HG03439 (cell line): ENCODE results near the gene COX7C.
"Not testable (repeated sequence)": the region's sequence is repeated elsewhere in the genome, so short reads cannot be mapped to it uniquely, and the experiment has no call there.

Experiments used
- ATAC-seq: cut with Tn5 transposase; IDR thresholded peaks from one replicate; pipeline ENCODE4 v1.9.1; 2021; ENCODE audit warnings: mild to moderate bottlenecking, moderate library complexity; ENCODE audit not compliant: unreplicated experiment

The COX7C gene

DNA sequence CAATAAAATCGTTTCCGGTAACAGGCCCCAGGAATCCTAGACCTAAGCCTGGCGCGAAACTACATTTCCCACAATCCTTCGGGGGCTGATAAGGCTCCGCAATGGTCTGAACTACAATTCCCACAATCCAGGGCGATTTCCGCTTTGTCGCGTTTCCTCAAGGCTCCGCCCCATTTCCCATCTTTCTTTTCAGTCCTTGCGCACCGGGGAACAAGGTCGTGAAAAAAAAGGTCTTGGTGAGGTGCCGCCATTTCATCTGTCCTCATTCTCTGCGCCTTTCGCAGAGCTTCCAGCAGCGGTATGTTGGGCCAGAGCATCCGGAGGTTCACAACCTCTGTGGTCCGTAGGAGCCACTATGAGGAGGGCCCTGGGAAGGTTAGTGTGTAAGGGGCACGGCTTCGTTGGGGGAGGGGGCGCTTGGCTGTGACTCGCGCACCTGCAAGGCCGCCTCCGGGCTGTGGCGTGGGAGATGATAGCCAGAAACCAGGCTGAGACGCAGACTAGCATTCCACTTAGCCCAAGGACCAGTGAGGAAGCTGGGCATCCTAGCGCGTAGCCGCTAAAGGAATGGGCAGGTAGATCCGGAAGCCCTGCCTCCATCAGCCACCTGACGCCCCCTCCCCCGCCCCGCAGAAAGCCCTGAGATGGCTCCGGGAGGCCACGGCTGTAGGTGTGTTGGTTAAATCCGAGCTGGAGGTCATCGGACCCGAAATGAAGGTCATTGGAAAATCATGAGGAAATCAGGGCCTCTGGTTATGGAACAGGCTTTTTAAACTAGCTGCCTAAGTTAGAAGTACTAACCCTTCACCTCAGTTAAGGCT lies at the start of gene COX7C:
Gene COX7C, plus strand, starts transcription at position 186 of the 821 bp plus-strand sequence. Its CDS starts 115 bp downstream, at position 301.
- ATAC-seq: peak; percentile 100

DNA sequence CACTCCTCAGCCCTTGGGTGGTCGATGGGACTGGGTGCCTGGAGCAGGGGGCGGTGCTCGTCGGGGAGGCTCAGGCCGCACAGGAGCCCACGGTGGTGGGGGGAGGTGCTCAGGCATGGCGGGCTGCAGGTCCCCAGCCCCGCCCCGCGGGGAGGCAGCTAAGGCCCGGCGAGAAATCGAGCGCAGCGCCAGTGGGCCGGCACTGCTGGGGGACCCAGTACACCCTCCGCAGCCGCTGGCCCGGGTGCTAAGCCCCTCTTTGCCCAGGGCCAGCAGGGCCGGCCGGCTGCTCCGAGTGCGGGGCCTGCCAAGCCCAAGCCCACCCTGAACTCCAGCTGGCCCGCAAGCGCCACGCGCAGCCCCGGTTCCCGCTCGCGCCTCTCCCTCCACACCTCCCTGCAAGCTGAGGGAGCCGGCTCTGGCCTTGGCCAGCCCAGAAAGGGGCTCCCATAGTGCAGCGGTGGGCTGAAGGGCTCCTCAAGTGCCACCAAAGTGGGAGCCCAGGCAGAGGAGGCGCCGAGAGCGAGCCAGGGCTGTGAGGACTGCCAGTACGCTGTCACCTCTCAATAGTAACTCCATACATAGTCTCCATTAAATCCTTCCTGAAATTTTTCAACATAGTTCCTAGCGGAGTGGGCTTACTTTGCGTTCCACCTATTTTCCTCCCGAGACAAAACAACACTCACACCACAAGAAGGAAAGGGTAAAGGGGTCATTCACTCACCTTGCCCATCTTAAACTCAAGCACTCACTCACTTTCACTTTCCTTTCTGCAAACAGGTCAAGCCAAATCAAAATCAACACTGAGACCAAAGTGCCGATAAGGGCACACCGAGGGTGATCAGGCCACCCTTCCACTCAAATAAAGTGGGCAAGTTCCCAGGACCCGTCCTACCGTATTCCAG lies 48.0 kb upstream of the COX7C start:
- not testable (repeated sequence) for ATAC-seq

DNA sequence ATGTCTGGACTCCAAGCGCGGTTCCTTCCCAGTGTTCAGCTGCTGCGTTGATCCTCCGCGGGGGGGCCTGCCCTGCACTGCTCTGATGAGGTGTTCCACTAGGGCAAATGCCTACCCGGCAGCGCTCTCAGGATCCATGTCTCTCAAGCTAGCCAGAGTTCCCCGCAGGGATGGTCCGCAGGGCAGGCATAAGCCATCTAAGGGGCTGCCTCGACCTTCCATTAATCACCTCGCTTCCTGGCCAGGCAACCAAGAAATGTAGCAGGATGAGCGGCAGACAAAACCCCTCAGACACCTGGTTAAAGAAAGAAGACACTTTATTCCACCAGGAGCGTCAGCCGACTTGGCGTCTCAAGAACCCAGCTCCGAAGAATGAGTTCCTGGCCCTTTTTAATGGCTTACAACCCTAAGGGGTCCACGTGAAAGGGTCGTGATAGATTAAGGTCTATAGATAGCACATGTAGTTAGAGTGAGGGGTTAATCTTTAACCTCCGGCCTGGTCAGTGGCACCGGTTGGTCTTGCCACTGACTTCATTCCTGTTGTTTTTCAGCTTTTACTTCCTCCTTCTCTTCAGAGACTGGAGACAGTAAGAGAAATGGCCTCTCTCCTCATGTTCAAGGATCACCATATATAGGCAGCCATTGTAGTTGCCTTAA lies 47.2 kb upstream of the COX7C start:
- ATAC-seq: no peak

GRCh38 chr5:86571109-86571508 lies 46.6 kb upstream of the COX7C start:
- not testable (repeated sequence) for ATAC-seq

DNA sequence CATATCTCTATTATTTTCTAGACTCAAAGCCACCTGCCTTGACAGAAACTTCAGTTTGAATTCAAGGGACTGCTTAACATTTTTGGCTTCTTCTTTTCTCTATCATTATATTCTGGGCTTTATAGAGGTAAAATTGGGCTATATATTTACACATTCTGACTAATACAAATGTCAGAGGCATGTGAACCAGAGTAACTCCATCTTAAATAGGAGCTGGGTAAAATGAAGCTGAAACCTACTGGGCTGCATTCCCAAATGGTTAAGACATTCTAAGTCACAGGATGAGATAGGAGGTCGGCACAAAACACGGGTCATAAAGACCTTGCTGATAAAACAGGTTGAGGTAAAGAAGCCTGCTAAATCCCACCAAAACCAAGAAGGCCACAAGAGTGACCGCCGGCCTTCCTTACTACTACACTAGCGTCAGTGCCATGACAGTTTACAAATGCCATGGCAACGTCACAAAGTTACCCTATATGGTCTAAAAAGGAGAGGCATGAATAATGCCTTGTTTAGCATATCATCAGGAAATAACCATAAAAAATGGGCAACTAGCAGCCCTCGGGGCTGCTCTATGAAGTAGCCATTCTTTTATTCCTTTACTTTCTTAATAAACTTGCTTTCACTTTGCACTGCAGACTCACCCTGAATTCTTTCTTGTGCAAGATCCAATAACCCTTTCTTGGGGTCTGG lies 44.8 kb upstream of the COX7C start:
- no peak for ATAC-seq

- no peak for ATAC-seq
Observed at GRCh38 chr5:86579502-86579901, 38.2 kb upstream of the COX7C start.

- ATAC-seq: no peak
Observed at GRCh38 chr5:86596476-86596875, 21.3 kb upstream of the COX7C start.

DNA sequence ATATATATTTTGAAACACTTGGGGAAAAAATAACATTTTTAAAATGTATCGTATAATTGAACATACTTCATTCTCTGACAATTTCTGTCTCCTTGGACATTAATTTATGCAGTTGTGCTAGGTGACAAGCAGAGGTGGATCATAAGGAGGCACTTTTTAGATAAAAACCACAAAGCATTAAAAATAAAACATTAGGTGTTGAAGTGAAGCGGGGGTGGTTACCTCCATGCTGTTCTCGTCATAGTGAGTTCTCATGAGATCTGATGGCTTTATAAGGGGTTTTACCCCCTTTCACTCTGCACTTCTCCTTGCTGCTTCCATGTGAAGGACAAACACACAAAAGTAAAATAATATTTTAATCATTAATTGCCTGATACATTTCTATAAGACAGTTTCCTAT lies 11.9 kb upstream of the COX7C start:
- no peak for ATAC-seq

DNA sequence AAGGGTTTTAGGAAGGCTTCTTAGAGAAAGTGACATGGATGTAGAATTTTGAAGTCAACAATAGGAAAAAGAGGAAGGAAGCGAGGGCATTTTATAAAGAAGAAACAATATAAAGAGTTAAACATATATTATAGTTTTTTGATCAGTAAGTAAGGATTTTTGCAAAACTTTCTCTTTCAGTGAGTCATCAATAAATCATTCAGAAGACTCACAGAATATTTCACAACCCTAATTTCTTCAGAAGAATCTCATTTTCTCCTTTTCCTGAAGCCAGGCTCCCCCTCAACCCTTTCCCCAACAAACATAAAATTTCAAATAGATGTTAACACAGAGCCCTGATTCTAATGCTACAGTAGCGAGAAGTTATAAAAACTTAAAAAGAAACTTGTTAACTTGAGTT lies 4.3 kb upstream of the COX7C start:
- ATAC-seq: no peak

- no peak for ATAC-seq
Observed at GRCh38 chr5:86617309-86617755, 409 bp upstream of the COX7C start.

- ATAC-seq: no peak
Observed at GRCh38 chr5:86623785-86624483, 6.2 kb downstream of the COX7C start.

GRCh38 chr5:86625148-86625547 lies 7.4 kb downstream of the COX7C start:
- no peak for ATAC-seq

GRCh38 chr5:86626149-86626548 lies 8.4 kb downstream of the COX7C start:
- no peak for ATAC-seq

DNA sequence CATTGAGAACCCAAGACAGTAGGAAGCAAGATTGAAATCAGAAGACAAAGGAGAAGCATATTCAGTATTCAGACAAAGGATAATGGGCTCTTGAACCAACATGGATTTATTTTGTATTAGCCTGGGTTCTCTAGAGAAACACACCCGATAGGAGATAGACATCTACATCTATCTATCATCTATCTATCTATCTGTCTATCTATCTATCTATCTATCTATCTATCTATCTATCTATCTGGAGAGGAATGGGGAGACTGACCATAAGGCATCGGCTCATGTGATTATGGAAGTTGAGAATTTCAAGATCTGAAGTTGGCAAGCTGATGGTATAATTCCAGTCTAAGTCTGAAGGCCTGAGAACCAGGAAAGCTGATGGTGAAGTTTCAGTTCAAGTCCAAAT lies 13.4 kb downstream of the COX7C start:
- ATAC-seq: no peak

DNA sequence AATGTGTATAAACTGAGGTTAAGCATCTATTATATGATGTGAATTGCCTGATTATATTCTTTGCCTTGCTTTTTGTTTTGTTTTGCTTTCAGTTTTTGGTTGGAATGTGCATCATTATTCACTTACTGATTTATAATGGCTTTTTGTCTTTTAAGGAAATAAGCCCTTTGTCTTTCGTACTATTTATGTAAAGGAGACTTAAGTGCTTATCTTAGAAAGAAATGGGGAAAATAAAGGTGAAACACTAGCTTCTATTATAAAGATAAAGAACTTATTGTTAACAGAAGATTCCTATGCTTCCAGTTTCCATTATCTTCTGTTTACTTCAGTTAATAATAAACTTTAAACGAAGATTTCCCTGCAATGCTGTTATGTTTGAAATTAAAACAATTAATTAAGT lies 23.3 kb downstream of the COX7C start:
- no peak for ATAC-seq

- no peak for ATAC-seq
Observed at GRCh38 chr5:86644843-86645242, 27.1 kb downstream of the COX7C start.

DNA sequence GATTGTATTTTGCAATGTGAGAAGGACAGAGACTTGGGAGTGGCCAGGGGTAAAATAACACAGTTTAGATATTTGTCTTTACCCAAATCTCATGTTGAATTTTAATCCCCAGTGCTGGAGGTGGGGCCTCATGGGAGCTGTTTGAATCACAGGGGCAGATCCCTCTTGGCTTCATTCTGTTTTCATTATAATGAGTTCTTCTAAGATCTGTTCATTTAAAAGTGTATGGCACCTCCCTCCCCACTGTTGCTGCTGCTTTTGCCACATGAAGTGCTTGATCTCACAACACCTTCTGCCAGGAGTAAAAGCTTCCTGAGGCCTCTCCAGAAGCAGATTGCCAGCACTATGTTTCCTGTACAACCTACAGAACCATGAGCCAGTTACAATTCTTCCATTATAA lies 28.1 kb downstream of the COX7C start:
- ATAC-seq: no peak

DNA sequence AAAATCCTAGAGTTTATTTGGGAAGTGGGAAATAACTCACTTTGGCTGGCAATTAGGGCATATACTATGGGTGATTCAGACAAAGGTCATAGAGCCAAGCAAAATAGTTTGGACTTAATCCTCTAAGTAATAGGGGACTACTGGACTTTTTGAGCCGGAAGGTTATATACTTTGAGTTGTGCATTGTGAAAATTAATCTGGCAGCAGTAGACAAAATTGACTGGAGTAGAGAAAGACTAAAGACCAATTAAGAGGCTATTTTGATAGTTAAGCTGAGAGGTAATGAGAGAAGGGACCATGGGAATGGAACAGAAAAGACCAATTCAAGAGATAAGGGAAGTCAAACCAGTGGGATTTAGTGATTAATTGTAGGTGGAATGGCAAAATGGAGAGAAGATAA lies 28.9 kb downstream of the COX7C start:
- no peak for ATAC-seq

DNA sequence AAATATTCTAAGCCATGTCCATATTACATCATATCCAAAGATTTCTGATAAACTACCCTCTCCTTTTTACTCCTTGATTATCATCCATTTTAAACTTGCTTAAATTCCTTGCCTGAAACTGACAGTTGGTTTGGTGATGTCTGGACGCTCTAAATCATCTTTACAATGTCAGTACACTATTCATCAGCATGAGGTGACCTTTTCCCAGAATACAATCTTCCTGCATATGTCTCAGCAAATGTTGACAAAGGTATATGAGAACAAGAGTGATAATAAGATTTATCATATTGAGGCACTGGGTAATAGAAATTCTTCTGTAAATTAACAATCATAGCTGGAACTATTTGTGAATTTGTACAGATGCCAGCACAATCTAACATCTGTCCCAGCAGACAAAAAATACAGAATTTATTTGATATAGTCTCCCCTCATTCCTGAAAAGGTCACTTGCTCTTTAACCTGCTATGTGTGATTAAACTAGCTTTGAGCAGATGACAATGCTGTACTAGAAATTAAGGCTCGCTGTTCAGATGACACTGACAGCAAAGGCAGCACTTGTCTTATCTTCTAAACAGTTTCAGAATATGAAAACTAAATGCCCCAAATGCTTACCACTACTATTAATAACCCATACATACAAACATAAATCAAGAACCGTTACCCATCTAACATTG lies 32.2 kb downstream of the COX7C start:
- ATAC-seq: no peak

- ATAC-seq: not testable (repeated sequence)
Observed at GRCh38 chr5:86660771-86661170, 43.0 kb downstream of the COX7C start.
